Nephron progenitor cell (in vitro differentiated cells): ENCODE data around the gene EVA1C.
A peak's percentile ranks its signal among the peaks of the same experiment; 100 is the strongest.

Experiments used
- DNase-seq: peaks from one replicate; pipeline ENCODE4 v3.0.0; 2021
- H3K27ac Mint-ChIP-seq: 2 replicates; pipeline ENCODE4 v1.8.0; 2021; ENCODE audit warnings: mild to moderate bottlenecking, moderate library complexity, mixed read lengths
- H3K27me3 Mint-ChIP-seq: 2 replicates; pipeline ENCODE4 v1.8.0; 2021; ENCODE audit warnings: mild to moderate bottlenecking, low read depth, mixed read lengths; ENCODE audit not compliant: poor library complexity
- H3K36me3 Mint-ChIP-seq: 2 replicates; pipeline ENCODE4 v1.8.0; 2021; ENCODE audit warnings: low read depth, mixed read lengths
- H3K4me1 Mint-ChIP-seq: 2 replicates; pipeline ENCODE4 v1.8.0; 2021; ENCODE audit warnings: mixed read lengths
- H3K4me3 Mint-ChIP-seq: 2 replicates; pipeline ENCODE4 v1.8.0; 2021; ENCODE audit warnings: mild to moderate bottlenecking, moderate library complexity, mixed read lengths
- H3K9me3 Mint-ChIP-seq: 2 replicates; pipeline ENCODE4 v1.8.0; 2021; ENCODE audit warnings: mild to moderate bottlenecking, moderate library complexity, mixed read lengths
- TF ChIP-seq, protein P1 (sequence below): fragments of 200-600 bp; sonication (generic); IDR thresholded peaks from 2 replicates; pipeline ENCODE4 v1.5.0; 2021; ENCODE audit warnings: antibody characterized with exemption

EVA1C gene

GRCh38 chr21:32543975-32544374, 131.5 kb downstream of the EVA1C start:
- no peak for DNase-seq
- Mint-ChIP-seq H3K27me3 (peaks cover 12% of the 10 kb centered on the region), H3K4me3 (no peak overlapping the region), H3K27ac (no peak overlapping the region), H3K4me1 (no peaks in the 10 kb centered on the region), H3K9me3 (no peaks in the 10 kb centered on the region), H3K36me3 (no peaks in the 10 kb centered on the region)
- TF ChIP-seq, protein P1, sequence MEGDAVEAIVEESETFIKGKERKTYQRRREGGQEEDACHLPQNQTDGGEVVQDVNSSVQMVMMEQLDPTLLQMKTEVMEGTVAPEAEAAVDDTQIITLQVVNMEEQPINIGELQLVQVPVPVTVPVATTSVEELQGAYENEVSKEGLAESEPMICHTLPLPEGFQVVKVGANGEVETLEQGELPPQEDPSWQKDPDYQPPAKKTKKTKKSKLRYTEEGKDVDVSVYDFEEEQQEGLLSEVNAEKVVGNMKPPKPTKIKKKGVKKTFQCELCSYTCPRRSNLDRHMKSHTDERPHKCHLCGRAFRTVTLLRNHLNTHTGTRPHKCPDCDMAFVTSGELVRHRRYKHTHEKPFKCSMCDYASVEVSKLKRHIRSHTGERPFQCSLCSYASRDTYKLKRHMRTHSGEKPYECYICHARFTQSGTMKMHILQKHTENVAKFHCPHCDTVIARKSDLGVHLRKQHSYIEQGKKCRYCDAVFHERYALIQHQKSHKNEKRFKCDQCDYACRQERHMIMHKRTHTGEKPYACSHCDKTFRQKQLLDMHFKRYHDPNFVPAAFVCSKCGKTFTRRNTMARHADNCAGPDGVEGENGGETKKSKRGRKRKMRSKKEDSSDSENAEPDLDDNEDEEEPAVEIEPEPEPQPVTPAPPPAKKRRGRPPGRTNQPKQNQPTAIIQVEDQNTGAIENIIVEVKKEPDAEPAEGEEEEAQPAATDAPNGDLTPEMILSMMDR = no peak

DNA sequence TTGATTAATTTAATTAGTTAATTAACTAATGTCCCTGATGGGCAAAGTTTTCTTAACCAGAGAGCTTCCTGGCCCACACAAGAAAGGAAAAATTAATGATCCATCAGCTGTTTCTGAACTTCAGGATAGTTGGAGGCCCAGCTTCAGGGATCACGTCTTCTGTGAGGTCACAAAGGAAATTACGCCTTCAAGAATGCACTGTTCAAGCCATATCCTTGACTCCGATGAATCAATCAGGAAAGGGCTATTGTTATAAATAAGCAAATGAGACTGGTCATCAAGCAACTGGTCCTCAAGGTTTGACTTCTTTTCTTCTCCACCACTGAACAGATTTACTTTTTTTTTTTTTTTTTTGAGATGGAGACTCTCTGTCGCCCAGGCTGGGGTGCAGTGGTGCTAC, 132.2 kb downstream of the EVA1C start:
- Mint-ChIP-seq H3K36me3 (no peaks in the 10 kb centered on the region), H3K27me3 (peaks cover 6% of the 10 kb centered on the region), H3K9me3 (no peaks in the 10 kb centered on the region), H3K4me3 (no peak overlapping the region), H3K4me1 (no peaks in the 10 kb centered on the region), H3K27ac (no peak overlapping the region)
- no peak for DNase-seq
- TF ChIP-seq, protein P1 = no peak

GRCh38 chr21:32545948-32546441, 133.5 kb downstream of the EVA1C start:
- Mint-ChIP-seq H3K4me3 (no peak overlapping the region), H3K36me3 (no peaks in the 10 kb centered on the region), H3K9me3 (no peaks in the 10 kb centered on the region), H3K27me3 (peaks cover 10% of the 10 kb centered on the region), H3K27ac (peak overlapping the region; percentile 1), H3K4me1 (no peaks in the 10 kb centered on the region)
- no peak for DNase-seq
- TF ChIP-seq, protein P1 = no peak

GRCh38 chr21:32547018-32547417, 134.5 kb downstream of the EVA1C start:
- Mint-ChIP-seq H3K36me3 (no peaks in the 10 kb centered on the region), H3K4me3 (no peak overlapping the region), H3K4me1 (no peaks in the 10 kb centered on the region), H3K9me3 (no peaks in the 10 kb centered on the region), H3K27me3 (peaks cover 12% of the 10 kb centered on the region), H3K27ac (no peak overlapping the region)
- DNase-seq = no peak
- TF ChIP-seq, protein P1 = no peak

GRCh38 chr21:32548978-32549377, 136.5 kb downstream of the EVA1C start:
- peaks cover 12% of the 10 kb centered on the region for H3K27me3 Mint-ChIP-seq
- no peaks in the 10 kb centered on the region for H3K4me1 Mint-ChIP-seq
- no peaks in the 10 kb centered on the region for H3K36me3 Mint-ChIP-seq
- no peaks in the 10 kb centered on the region for H3K9me3 Mint-ChIP-seq
- no peak overlapping the region for H3K27ac Mint-ChIP-seq
- TF ChIP-seq, protein P1 = no peak
- H3K4me3 Mint-ChIP-seq = no peak overlapping the region
- no peak for DNase-seq

- no peaks in the 10 kb centered on the region for H3K36me3 Mint-ChIP-seq
- no peaks in the 10 kb centered on the region for H3K9me3 Mint-ChIP-seq
- peaks cover 12% of the 10 kb centered on the region for H3K27me3 Mint-ChIP-seq
- H3K27ac Mint-ChIP-seq = no peak overlapping the region
- TF ChIP-seq, protein P1 = no peak
- H3K4me3 Mint-ChIP-seq = no peak overlapping the region
- no peak for DNase-seq
- no peaks in the 10 kb centered on the region for H3K4me1 Mint-ChIP-seq
Observed at GRCh38 chr21:32549440-32549839, 136.9 kb downstream of the EVA1C start.
